ENCODE measurements around the gene TSTD1. TPM values are rescaled to one million over a fixed set of nuclear protein-coding genes. Genes with fewer than 3 reads are reported as not detected.
"Not testable (repeated sequence)": the region's sequence is repeated elsewhere in the genome, so short reads cannot be mapped to it uniquely, and the experiment has no call there.

Gene TSTD1
- total RNA-seq, 1 experiment from 2014 or later = 67.6 TPM

GRCh38 chr1:161031874-161032273, 6.9 kb downstream of the TSTD1 start:
- Mint-ChIP-seq H3K36me3 (ENCODE audit: insufficient read depth, unreplicated experiment) (no peaks in the 10 kb centered on the region), H3K27ac (ENCODE audit: unreplicated experiment) (no peak overlapping the region), H3K4me1 (ENCODE audit: low read depth, unreplicated experiment) (peaks cover 9% of the 10 kb centered on the region), H3K4me3 (ENCODE audit: low read depth, unreplicated experiment) (no peak overlapping the region), H3K27me3 (ENCODE audit: unreplicated experiment) (no peaks in the 10 kb centered on the region), H3K9me3 (ENCODE audit: low read depth, unreplicated experiment) (no peaks in the 10 kb centered on the region)
- TF ChIP-seq, protein P1, sequence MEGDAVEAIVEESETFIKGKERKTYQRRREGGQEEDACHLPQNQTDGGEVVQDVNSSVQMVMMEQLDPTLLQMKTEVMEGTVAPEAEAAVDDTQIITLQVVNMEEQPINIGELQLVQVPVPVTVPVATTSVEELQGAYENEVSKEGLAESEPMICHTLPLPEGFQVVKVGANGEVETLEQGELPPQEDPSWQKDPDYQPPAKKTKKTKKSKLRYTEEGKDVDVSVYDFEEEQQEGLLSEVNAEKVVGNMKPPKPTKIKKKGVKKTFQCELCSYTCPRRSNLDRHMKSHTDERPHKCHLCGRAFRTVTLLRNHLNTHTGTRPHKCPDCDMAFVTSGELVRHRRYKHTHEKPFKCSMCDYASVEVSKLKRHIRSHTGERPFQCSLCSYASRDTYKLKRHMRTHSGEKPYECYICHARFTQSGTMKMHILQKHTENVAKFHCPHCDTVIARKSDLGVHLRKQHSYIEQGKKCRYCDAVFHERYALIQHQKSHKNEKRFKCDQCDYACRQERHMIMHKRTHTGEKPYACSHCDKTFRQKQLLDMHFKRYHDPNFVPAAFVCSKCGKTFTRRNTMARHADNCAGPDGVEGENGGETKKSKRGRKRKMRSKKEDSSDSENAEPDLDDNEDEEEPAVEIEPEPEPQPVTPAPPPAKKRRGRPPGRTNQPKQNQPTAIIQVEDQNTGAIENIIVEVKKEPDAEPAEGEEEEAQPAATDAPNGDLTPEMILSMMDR (IDR thresholded peaks at IDR 0.05; ENCODE audit: unreplicated experiment) = no peak
- no TSS peak for BruUV-seq (replicated peaks)
- CTCF ChIA-PET = interaction anchor here (0.6 to 2.6 kb wide), 2 partner anchors 11 to 203 kb away, joined by 4 to 6 read pairs; partner anchors contain the start of gene F11R
- no peak for DNase-seq
- intact Hi-C loops (cut with micrococcal nuclease; ENCODE audit: unreplicated experiment) = no loop called here

DNA sequence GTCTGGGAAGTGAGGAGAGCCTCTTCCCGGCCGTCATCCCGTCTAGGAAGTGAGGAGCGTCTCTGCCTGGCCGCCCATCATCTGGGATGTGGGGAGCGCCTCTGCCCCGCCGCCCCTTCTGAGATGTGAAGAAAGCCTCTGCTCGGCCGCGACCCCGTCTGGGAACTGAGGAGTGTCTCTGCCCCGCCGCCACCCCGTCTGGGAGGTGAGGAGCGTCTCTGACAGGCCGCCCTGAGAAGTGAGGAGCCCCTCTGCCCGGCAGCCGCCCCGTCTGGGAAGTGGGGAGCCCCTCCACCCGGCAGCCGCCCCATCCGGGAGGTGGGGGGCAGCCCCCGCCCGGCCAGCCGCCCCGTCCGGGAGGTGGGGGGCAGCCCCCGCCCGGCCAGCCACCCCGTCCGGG, 9.3 kb downstream of the TSTD1 start:
- H3K4me3 Mint-ChIP-seq (ENCODE audit: low read depth, unreplicated experiment); H3K36me3 Mint-ChIP-seq (ENCODE audit: insufficient read depth, unreplicated experiment); H3K9me3 Mint-ChIP-seq (ENCODE audit: low read depth, unreplicated experiment); intact Hi-C loops (cut with micrococcal nuclease; ENCODE audit: unreplicated experiment); CTCF ChIA-PET; BruUV-seq (replicated peaks); DNase-seq; H3K27ac Mint-ChIP-seq (ENCODE audit: unreplicated experiment); H3K27me3 Mint-ChIP-seq (ENCODE audit: unreplicated experiment): not testable (repeated sequence)
- peaks cover 21% of the 10 kb centered on the region for H3K4me1 Mint-ChIP-seq (ENCODE audit: low read depth, unreplicated experiment)

GRCh38 chr1:161026954-161027353, 11.8 kb downstream of the TSTD1 start:
- H3K4me3 Mint-ChIP-seq (ENCODE audit: low read depth, unreplicated experiment); H3K27me3 Mint-ChIP-seq (ENCODE audit: unreplicated experiment); H3K36me3 Mint-ChIP-seq (ENCODE audit: insufficient read depth, unreplicated experiment); DNase-seq; intact Hi-C loops (cut with micrococcal nuclease; ENCODE audit: unreplicated experiment); H3K9me3 Mint-ChIP-seq (ENCODE audit: low read depth, unreplicated experiment); BruUV-seq (replicated peaks); H3K27ac Mint-ChIP-seq (ENCODE audit: unreplicated experiment): not testable (repeated sequence)
- peaks cover 20% of the 10 kb centered on the region for H3K4me1 Mint-ChIP-seq (ENCODE audit: low read depth, unreplicated experiment)
- CTCF ChIA-PET = interaction anchor here (0.6 to 0.8 kb wide), 3 partner anchors 21 to 262 kb away, joined by 3 to 5 read pairs (median 4); no protein-coding TSS in a partner anchor

- BruUV-seq (replicated peaks); DNase-seq; H3K27me3 Mint-ChIP-seq (ENCODE audit: unreplicated experiment); intact Hi-C loops (cut with micrococcal nuclease; ENCODE audit: unreplicated experiment); H3K9me3 Mint-ChIP-seq (ENCODE audit: low read depth, unreplicated experiment): not testable (repeated sequence)
- H3K4me1 Mint-ChIP-seq (ENCODE audit: low read depth, unreplicated experiment) = peaks cover 48% of the 10 kb centered on the region
- H3K4me3 Mint-ChIP-seq (ENCODE audit: low read depth, unreplicated experiment) = peak overlapping the region; percentile 91
- H3K36me3 Mint-ChIP-seq (ENCODE audit: insufficient read depth, unreplicated experiment) = peaks cover 52% of the 10 kb centered on the region
- H3K27ac Mint-ChIP-seq (ENCODE audit: unreplicated experiment) = peak overlapping the region; percentile 94
- CTCF ChIA-PET = interaction anchor here (0.6 to 2.3 kb wide), 3 partner anchors 27 to 59 kb away, joined by 3 to 9 read pairs (median 3); no protein-coding TSS in a partner anchor
Observed at GRCh38 chr1:161022432-161022831, 16.3 kb downstream of the TSTD1 start.

DNA sequence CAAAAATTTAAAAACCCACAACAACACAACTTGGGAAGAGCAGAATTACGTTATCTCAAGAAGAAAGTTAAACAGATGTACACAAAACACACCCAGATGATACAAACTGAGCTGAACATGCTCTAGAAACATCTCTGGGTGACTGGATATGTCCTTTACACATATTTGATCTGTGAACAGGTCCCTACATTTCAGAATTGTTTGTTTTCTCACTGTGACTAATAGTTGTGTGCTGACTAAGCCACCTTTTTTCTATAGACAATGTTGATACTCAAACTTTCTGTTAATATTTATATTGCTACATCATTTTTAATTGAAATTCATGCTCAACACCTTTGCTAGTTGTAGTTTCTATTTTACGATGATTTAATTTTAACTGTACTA, 16.8 kb downstream of the TSTD1 start:
- TF ChIP-seq, protein P1 (IDR thresholded peaks at IDR 0.05; ENCODE audit: unreplicated experiment) = no peak
- Mint-ChIP-seq H3K4me1 (ENCODE audit: low read depth, unreplicated experiment) (peaks cover 52% of the 10 kb centered on the region), H3K27ac (ENCODE audit: unreplicated experiment) (peak overlapping the region; percentile 94), H3K9me3 (ENCODE audit: low read depth, unreplicated experiment) (no peaks in the 10 kb centered on the region), H3K27me3 (ENCODE audit: unreplicated experiment) (no peaks in the 10 kb centered on the region), H3K36me3 (ENCODE audit: insufficient read depth, unreplicated experiment) (peaks cover 52% of the 10 kb centered on the region), H3K4me3 (ENCODE audit: low read depth, unreplicated experiment) (peak overlapping the region; percentile 91)
- intact Hi-C loops (cut with micrococcal nuclease; ENCODE audit: unreplicated experiment) = no loop called here
- no peak for DNase-seq
- no TSS peak for BruUV-seq (replicated peaks)
- CTCF ChIA-PET = interaction anchor here (0.8 to 2.8 kb wide), 7 partner anchors 9 to 75 kb away, joined by 3 to 35 read pairs (median 6); partner anchors contain the start of gene TSTD1

Measured in Calu3 (cell line).